ENCODE data around the gene MCTP1.

The MCTP1 gene

DNA sequence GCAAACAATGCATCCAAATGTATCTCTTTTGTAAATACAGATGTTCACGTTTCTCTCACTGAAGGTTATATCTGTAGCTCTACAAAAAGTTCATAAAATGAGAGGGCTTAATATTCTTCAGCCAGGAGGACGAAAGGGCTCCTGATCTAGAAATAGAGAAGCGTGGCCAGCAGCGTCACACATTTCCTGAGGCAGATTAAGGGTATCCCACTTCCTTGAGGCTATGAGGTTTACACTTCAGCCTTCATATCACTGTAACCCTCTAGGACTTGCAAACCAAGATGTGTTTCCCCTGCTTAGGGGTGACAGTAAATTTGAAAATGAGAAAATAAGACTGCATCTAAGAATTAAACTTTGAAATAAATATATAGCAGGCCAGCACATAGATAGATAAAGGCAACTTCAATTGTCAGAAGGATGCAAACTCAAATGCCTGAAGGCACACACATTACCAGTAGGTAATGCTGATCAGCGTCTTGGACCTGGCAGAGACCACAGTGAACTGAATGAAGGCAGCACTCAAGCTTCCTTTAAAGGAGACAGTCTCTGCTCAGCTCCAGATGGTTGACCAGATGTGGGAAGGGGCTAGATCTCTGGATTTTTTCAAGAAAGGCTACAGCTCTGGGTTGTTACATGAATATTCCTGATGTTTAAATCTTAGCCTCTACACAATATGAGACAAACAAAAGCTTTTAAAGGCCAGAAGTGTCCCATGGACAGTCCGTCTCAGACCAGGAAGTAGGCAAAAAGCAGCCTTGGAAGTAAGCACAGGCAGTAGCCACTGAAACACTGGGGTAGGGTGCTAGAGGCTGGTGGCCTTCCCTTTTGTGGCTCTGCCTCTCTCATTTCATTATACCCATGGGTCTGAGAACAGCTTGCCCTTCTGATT, 197.7 kb downstream of the MCTP1 start:
- no peaks in the 10 kb centered on the region for H3K36me3 ChIP-seq (ENCODE audit: control insufficient read depth, insufficient read depth, low read length)
- H3K4me1 ChIP-seq (ENCODE audit: control insufficient read depth, low read depth, low read length): no peaks in the 10 kb centered on the region
- no peak overlapping the region for H3K4me2 ChIP-seq (ENCODE audit: low read length)
- DNase-seq: no peak
- H3K79me2 ChIP-seq (ENCODE audit: control insufficient read depth, insufficient read depth, low read length): no peaks in the 10 kb centered on the region
- no peak overlapping the region for H3K56ac ChIP-seq (ENCODE audit: low read length)
- no peak overlapping the region for H3K27ac ChIP-seq (ENCODE audit: low read depth, low read length)
- no peak overlapping the region for H4K8ac ChIP-seq (ENCODE audit: low read depth, low read length)
- no peak overlapping the region for H2AK5ac ChIP-seq (ENCODE audit: low read length)
- H3K4ac ChIP-seq (ENCODE audit: low read depth, low read length): no peak overlapping the region
- no peak overlapping the region for H2BK5ac ChIP-seq (ENCODE audit: low read length)
- no peak overlapping the region for H3K18ac ChIP-seq (ENCODE audit: low read length)
- no peaks in the 10 kb centered on the region for H3K27me3 ChIP-seq (ENCODE audit: insufficient read depth, low read length, poor library complexity)
- no peaks in the 10 kb centered on the region for H3K79me1 ChIP-seq (ENCODE audit: low read length)
- H3K9ac ChIP-seq (ENCODE audit: low read length): no peak overlapping the region
- no peak overlapping the region for H2BK15ac ChIP-seq (replicated peaks; ENCODE audit: low read depth)
- H2BK120ac ChIP-seq (ENCODE audit: low read depth, low read length): no peak overlapping the region
- no CpG with 5 or more reads among the region's 6 CpGs for WGBS (ENCODE audit: extremely low coverage, insufficient coverage, low lambda C conversion rate)
- no peak overlapping the region for H3K4me3 ChIP-seq (ENCODE audit: low read length)
- no peak overlapping the region for H4K5ac ChIP-seq (ENCODE audit: low read length)
- H3K23ac ChIP-seq (ENCODE audit: low read length): no peak overlapping the region

DNA sequence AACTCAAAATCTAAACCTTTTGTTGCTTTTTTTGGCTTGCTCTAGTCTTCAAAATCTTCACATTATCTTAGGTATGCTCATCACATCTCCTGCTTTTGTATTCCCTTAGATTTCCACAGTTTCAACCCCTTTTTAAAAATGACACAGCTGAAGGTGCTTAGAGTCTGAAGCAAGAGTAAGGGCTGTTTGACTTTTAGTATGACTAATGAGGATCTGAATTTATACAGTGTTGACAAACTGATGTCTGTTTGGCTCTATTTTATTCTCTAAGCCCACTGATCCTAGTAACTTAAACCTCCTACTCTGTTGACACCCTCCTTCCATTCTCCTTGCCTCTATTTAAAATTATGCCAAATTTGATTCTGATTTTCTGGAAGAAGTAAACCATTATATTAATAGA, 200.1 kb downstream of the MCTP1 start:
- H3K27me3 ChIP-seq (ENCODE audit: insufficient read depth, low read length, poor library complexity): no peaks in the 10 kb centered on the region
- H2BK5ac ChIP-seq (ENCODE audit: low read length): no peak overlapping the region
- H2AK5ac ChIP-seq (ENCODE audit: low read length): no peak overlapping the region
- no peak overlapping the region for H3K4ac ChIP-seq (ENCODE audit: low read depth, low read length)
- H4K8ac ChIP-seq (ENCODE audit: low read depth, low read length): no peak overlapping the region
- no peaks in the 10 kb centered on the region for H3K36me3 ChIP-seq (ENCODE audit: control insufficient read depth, insufficient read depth, low read length)
- no peak overlapping the region for H3K9ac ChIP-seq (ENCODE audit: low read length)
- H3K79me2 ChIP-seq (ENCODE audit: control insufficient read depth, insufficient read depth, low read length): no peaks in the 10 kb centered on the region
- H3K27ac ChIP-seq (ENCODE audit: low read depth, low read length): no peak overlapping the region
- no peaks in the 10 kb centered on the region for H3K79me1 ChIP-seq (ENCODE audit: low read length)
- H3K23ac ChIP-seq (ENCODE audit: low read length): no peak overlapping the region
- DNase-seq: no peak
- no peak overlapping the region for H3K56ac ChIP-seq (ENCODE audit: low read length)
- H3K4me3 ChIP-seq (ENCODE audit: low read length): no peak overlapping the region
- H4K5ac ChIP-seq (ENCODE audit: low read length): no peak overlapping the region
- H3K4me1 ChIP-seq (ENCODE audit: control insufficient read depth, low read depth, low read length): no peaks in the 10 kb centered on the region
- no peak overlapping the region for H2BK15ac ChIP-seq (replicated peaks; ENCODE audit: low read depth)
- H2BK120ac ChIP-seq (ENCODE audit: low read depth, low read length): no peak overlapping the region
- no peak overlapping the region for H3K4me2 ChIP-seq (ENCODE audit: low read length)
- H3K18ac ChIP-seq (ENCODE audit: low read length): no peak overlapping the region

DNA sequence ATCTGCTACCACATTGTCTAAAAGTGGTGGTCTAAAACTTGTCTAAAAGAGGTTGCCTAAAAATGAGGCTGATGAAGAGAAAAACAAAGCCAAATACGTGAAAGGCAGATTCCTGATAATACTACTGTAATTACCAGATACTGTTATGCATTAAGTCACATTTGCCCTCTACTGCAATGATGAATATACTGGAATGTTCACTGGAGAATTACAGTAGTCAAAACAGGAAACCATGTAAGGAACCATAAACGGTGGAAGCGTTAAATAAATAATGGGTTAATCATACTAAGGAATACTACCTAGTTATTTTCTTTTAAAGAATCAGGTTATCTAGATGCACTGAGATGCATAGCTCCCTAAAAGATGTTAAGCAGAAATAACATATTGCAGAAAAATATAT, 201.3 kb downstream of the MCTP1 start:
- Histone ChIP-seq H2BK120ac (ENCODE audit: low read depth, low read length) (no peak overlapping the region), H3K79me2 (ENCODE audit: control insufficient read depth, insufficient read depth, low read length) (no peaks in the 10 kb centered on the region), H2AK5ac (ENCODE audit: low read length) (no peak overlapping the region), H2BK5ac (ENCODE audit: low read length) (no peak overlapping the region), H2BK15ac (replicated peaks; ENCODE audit: low read depth) (no peak overlapping the region), H3K27ac (ENCODE audit: low read depth, low read length) (no peak overlapping the region), H3K4me1 (ENCODE audit: control insufficient read depth, low read depth, low read length) (no peaks in the 10 kb centered on the region), H3K9ac (ENCODE audit: low read length) (no peak overlapping the region), H4K8ac (ENCODE audit: low read depth, low read length) (no peak overlapping the region), H3K36me3 (ENCODE audit: control insufficient read depth, insufficient read depth, low read length) (no peaks in the 10 kb centered on the region), H3K4me3 (ENCODE audit: low read length) (no peak overlapping the region), H3K4me2 (ENCODE audit: low read length) (no peak overlapping the region), H3K23ac (ENCODE audit: low read length) (no peak overlapping the region), H3K56ac (ENCODE audit: low read length) (no peak overlapping the region), H3K27me3 (ENCODE audit: insufficient read depth, low read length, poor library complexity) (no peaks in the 10 kb centered on the region), H3K18ac (ENCODE audit: low read length) (no peak overlapping the region), H3K4ac (ENCODE audit: low read depth, low read length) (no peak overlapping the region), H4K5ac (ENCODE audit: low read length) (no peak overlapping the region), H3K79me1 (ENCODE audit: low read length) (no peaks in the 10 kb centered on the region)
- no peak for DNase-seq
- no CpG with 5 or more reads among the region's 3 CpGs for WGBS (ENCODE audit: extremely low coverage, insufficient coverage, low lambda C conversion rate)

DNA sequence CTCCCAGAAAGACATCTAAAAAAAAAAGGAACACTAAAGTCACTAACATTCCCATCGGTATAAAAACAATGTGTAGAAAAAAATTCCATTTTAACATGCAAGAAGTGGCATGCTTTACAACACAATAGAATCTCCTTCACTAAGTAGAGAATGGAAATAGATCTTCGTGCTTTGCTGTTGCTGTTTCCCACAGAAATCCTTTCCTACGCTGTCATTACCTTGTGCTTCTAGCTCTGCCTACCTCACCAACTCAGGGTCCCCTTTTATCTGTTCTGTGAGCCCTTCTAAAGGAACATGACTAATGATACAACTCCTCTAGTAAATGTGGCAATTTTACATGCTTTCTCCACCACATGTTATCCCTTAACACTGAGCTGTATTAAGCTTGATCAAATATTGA, 202.9 kb downstream of the MCTP1 start:
- Histone ChIP-seq H3K79me2 (ENCODE audit: control insufficient read depth, insufficient read depth, low read length) (no peaks in the 10 kb centered on the region), H3K36me3 (ENCODE audit: control insufficient read depth, insufficient read depth, low read length) (no peaks in the 10 kb centered on the region), H3K18ac (ENCODE audit: low read length) (no peak overlapping the region), H4K8ac (ENCODE audit: low read depth, low read length) (no peak overlapping the region), H3K27ac (ENCODE audit: low read depth, low read length) (no peak overlapping the region), H3K23ac (ENCODE audit: low read length) (no peak overlapping the region), H2AK5ac (ENCODE audit: low read length) (no peak overlapping the region), H2BK120ac (ENCODE audit: low read depth, low read length) (no peak overlapping the region), H2BK15ac (replicated peaks; ENCODE audit: low read depth) (no peak overlapping the region), H2BK5ac (ENCODE audit: low read length) (no peak overlapping the region), H4K5ac (ENCODE audit: low read length) (no peak overlapping the region), H3K9ac (ENCODE audit: low read length) (no peak overlapping the region), H3K4ac (ENCODE audit: low read depth, low read length) (no peak overlapping the region), H3K4me1 (ENCODE audit: control insufficient read depth, low read depth, low read length) (no peaks in the 10 kb centered on the region), H3K27me3 (ENCODE audit: insufficient read depth, low read length, poor library complexity) (no peaks in the 10 kb centered on the region), H3K56ac (ENCODE audit: low read length) (no peak overlapping the region), H3K4me2 (ENCODE audit: low read length) (no peak overlapping the region), H3K79me1 (ENCODE audit: low read length) (no peaks in the 10 kb centered on the region), H3K4me3 (ENCODE audit: low read length) (no peak overlapping the region)
- DNase-seq: peak; percentile 50
- no CpG with 5 or more reads among the region's 3 CpGs for WGBS (ENCODE audit: extremely low coverage, insufficient coverage, low lambda C conversion rate)

DNA sequence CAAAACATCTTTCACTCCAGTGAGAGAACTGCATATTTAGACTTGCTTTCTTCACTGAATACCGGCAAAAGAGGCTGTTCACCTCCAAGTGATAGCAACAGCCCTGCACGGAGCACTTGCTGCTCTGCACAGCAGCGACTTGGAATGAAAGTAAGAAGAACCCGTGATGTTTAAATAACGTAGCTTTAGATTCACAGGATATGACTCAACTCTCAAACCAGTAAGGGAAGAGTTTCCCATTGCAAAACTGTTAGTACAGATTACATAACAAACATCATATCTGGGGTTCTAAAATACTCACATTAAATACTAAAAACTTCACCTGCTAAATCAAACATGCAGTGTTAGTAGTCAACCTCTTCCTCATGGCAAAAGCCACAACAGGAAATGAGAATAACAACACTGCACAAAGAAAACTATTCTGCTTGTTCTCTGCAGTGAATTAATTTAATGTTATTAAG, 203.4 kb downstream of the MCTP1 start:
- Histone ChIP-seq H3K27ac (ENCODE audit: low read depth, low read length) (no peak overlapping the region), H2BK120ac (ENCODE audit: low read depth, low read length) (no peak overlapping the region), H4K8ac (ENCODE audit: low read depth, low read length) (no peak overlapping the region), H2AK5ac (ENCODE audit: low read length) (no peak overlapping the region), H3K36me3 (ENCODE audit: control insufficient read depth, insufficient read depth, low read length) (no peaks in the 10 kb centered on the region), H2BK15ac (replicated peaks; ENCODE audit: low read depth) (no peak overlapping the region), H3K4me3 (ENCODE audit: low read length) (no peak overlapping the region), H4K5ac (ENCODE audit: low read length) (no peak overlapping the region), H3K79me1 (ENCODE audit: low read length) (no peaks in the 10 kb centered on the region), H3K9ac (ENCODE audit: low read length) (no peak overlapping the region), H3K4me2 (ENCODE audit: low read length) (no peak overlapping the region), H2BK5ac (ENCODE audit: low read length) (no peak overlapping the region), H3K4ac (ENCODE audit: low read depth, low read length) (no peak overlapping the region), H3K18ac (ENCODE audit: low read length) (no peak overlapping the region), H3K79me2 (ENCODE audit: control insufficient read depth, insufficient read depth, low read length) (no peaks in the 10 kb centered on the region), H3K27me3 (ENCODE audit: insufficient read depth, low read length, poor library complexity) (no peaks in the 10 kb centered on the region), H3K23ac (ENCODE audit: low read length) (no peak overlapping the region), H3K4me1 (ENCODE audit: control insufficient read depth, low read depth, low read length) (no peaks in the 10 kb centered on the region), H3K56ac (ENCODE audit: low read length) (no peak overlapping the region)
- no CpG with 5 or more reads among the region's 5 CpGs for WGBS (ENCODE audit: extremely low coverage, insufficient coverage, low lambda C conversion rate)
- peak; percentile 44 for DNase-seq

DNA sequence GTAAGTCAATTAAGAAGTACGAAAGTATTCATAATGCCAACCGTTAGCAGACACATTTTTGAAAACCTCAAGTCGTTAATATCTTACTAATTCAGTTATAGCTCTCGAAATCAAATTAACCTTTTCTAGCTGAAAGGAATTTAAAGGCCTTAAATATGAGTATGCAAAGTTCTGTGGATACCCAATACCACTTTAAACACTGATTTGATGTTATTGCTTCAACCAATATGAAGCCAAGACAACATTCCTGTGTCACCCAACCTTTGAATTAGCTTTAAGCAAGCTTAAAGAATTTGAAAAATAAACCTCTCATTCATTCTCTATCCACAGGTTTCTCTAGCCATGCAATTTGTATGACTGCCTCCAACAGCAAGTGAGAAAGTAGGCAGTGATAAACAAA, 204.5 kb downstream of the MCTP1 start:
- Histone ChIP-seq H3K23ac (ENCODE audit: low read length) (no peak overlapping the region), H3K4me3 (ENCODE audit: low read length) (no peak overlapping the region), H3K4me2 (ENCODE audit: low read length) (no peak overlapping the region), H3K27ac (ENCODE audit: low read depth, low read length) (no peak overlapping the region), H2AK5ac (ENCODE audit: low read length) (no peak overlapping the region), H3K56ac (ENCODE audit: low read length) (no peak overlapping the region), H3K27me3 (ENCODE audit: insufficient read depth, low read length, poor library complexity) (no peaks in the 10 kb centered on the region), H4K8ac (ENCODE audit: low read depth, low read length) (no peak overlapping the region), H3K4ac (ENCODE audit: low read depth, low read length) (no peak overlapping the region), H2BK5ac (ENCODE audit: low read length) (no peak overlapping the region), H3K18ac (ENCODE audit: low read length) (no peak overlapping the region), H3K79me2 (ENCODE audit: control insufficient read depth, insufficient read depth, low read length) (no peaks in the 10 kb centered on the region), H3K4me1 (ENCODE audit: control insufficient read depth, low read depth, low read length) (no peaks in the 10 kb centered on the region), H2BK120ac (ENCODE audit: low read depth, low read length) (no peak overlapping the region), H2BK15ac (replicated peaks; ENCODE audit: low read depth) (no peak overlapping the region), H4K5ac (ENCODE audit: low read length) (no peak overlapping the region), H3K79me1 (ENCODE audit: low read length) (no peaks in the 10 kb centered on the region), H3K9ac (ENCODE audit: low read length) (no peak overlapping the region), H3K36me3 (ENCODE audit: control insufficient read depth, insufficient read depth, low read length) (no peaks in the 10 kb centered on the region)
- DNase-seq: no peak
- WGBS (ENCODE audit: extremely low coverage, insufficient coverage, low lambda C conversion rate): no CpG with 5 or more reads among the region's 4 CpGs

All from mesendoderm (in vitro differentiated cells).